Neuronal stem cell (in vitro differentiated cells): Measurements from ENCODE around the gene VPS8.

Experiments
- DNase-seq: peaks from one replicate; pipeline ENCODE4 v3.0.0-alpha.2; 2013; ENCODE audit warnings: low spot score
- H2AFZ ChIP-seq: one replicate; pipeline ENCODE4 v1.6.1; 2013; ENCODE audit warnings: mild to moderate bottlenecking, low read length, inconsistent platforms
- H2AK5ac ChIP-seq: 2 replicates; pipeline ENCODE4 v1.6.1; 2013; ENCODE audit warnings: low read depth, mild to moderate bottlenecking, inconsistent platforms, low read length, moderate library complexity, mixed read lengths
- H2BK120ac ChIP-seq: 2 replicates; pipeline ENCODE4 v1.6.1; 2013; ENCODE audit warnings: low read depth, mild to moderate bottlenecking, inconsistent platforms, low read length, moderate library complexity, mixed read lengths
- H2BK12ac ChIP-seq: one replicate; pipeline ENCODE4 v1.6.1; 2013; ENCODE audit warnings: low read length, inconsistent platforms
- H2BK15ac ChIP-seq: 2 replicates; pipeline ENCODE4 v1.6.1; 2013; ENCODE audit warnings: mild to moderate bottlenecking, low read length, inconsistent platforms, mixed read lengths
- H2BK5ac ChIP-seq: one replicate; pipeline ENCODE4 v1.6.1; 2013; ENCODE audit warnings: inconsistent platforms, mild to moderate bottlenecking, low read length, moderate library complexity
- H3K14ac ChIP-seq: one replicate; pipeline ENCODE4 v1.6.1; 2013; ENCODE audit warnings: low read length, inconsistent platforms
- H3K18ac ChIP-seq: 2 replicates; pipeline ENCODE4 v1.6.1; 2013; ENCODE audit warnings: low read length, inconsistent platforms
- H3K23ac ChIP-seq: 2 replicates; pipeline ENCODE4 v1.6.1; 2013; ENCODE audit warnings: low read depth, mild to moderate bottlenecking, mixed read lengths, low read length, inconsistent platforms; ENCODE audit not compliant: poor library complexity
- H3K27ac ChIP-seq: replicated peaks from 3 replicates; pipeline ENCODE4 v1.5.1; 2013; ENCODE audit warnings: low read length, inconsistent platforms
- H3K27me3 ChIP-seq, 3 experiments: 2 replicates each; pipeline ENCODE4 v1.6.1; 2013; ENCODE audit warnings: low read length in 3 of 3, mild to moderate bottlenecking in 2 of 3, inconsistent platforms in 1 of 3, low read depth in 1 of 3, mixed read lengths in 1 of 3, moderate library complexity in 1 of 3; ENCODE audit not compliant: control insufficient read depth in 3 of 3, insufficient read depth in 3 of 3
- H3K36me3 ChIP-seq, 2 donors: replicated peaks in 1 of 2; 2 replicates each; pipeline ENCODE4 v1.6.1; 2013; ENCODE audit warnings: low read length in 2 of 2; ENCODE audit not compliant: control insufficient read depth in 2 of 2, insufficient read depth in 2 of 2
- H3K4ac ChIP-seq: 2 replicates; pipeline ENCODE4 v1.6.1; 2013; ENCODE audit warnings: inconsistent platforms, mild to moderate bottlenecking, low read length, moderate library complexity
- H3K4me1 ChIP-seq, 2 donors: 1 replicate in 1 of 2; 2 replicates in 1 of 2; pipeline ENCODE4 v1.6.1; 2013; ENCODE audit warnings: low read length in 2 of 2, low read depth in 1 of 2; ENCODE audit not compliant: control insufficient read depth in 2 of 2, insufficient read depth in 1 of 2
- H3K4me2 ChIP-seq: one replicate; pipeline ENCODE4 v1.6.1; 2013; ENCODE audit warnings: mild to moderate bottlenecking, low read length, inconsistent platforms; ENCODE audit not compliant: insufficient read depth, poor library complexity, severe bottlenecking
- H3K4me3 ChIP-seq, 2 donors: 2 replicates each; pipeline ENCODE4 v1.5.1; 2013; ENCODE audit warnings: low read length in 2 of 2, mild to moderate bottlenecking in 2 of 2, inconsistent platforms in 1 of 2, moderate library complexity in 1 of 2
- H3K79me1 ChIP-seq: one replicate; pipeline ENCODE4 v1.6.1; 2013; ENCODE audit warnings: low read depth, mild to moderate bottlenecking, inconsistent platforms, low read length, moderate library complexity
- H3K9ac ChIP-seq: one replicate; pipeline ENCODE4 v1.6.1; 2013; ENCODE audit warnings: mild to moderate bottlenecking, low read depth, low read length, inconsistent platforms; ENCODE audit not compliant: poor library complexity
- H3K9me3 ChIP-seq, 2 donors: replicated peaks in 1 of 2; 2 replicates each; pipeline versions ENCODE3 to v1.6.1; 2013; ENCODE audit warnings: low read length in 2 of 2, mild to moderate bottlenecking in 2 of 2, inconsistent platforms in 1 of 2, low read depth in 1 of 2, mixed read lengths in 1 of 2, moderate library complexity in 1 of 2; ENCODE audit not compliant: control insufficient read depth in 2 of 2, insufficient read depth in 1 of 2
- H4K8ac ChIP-seq: one replicate; pipeline ENCODE4 v1.6.1; 2013; ENCODE audit warnings: low read depth, mild to moderate bottlenecking, inconsistent platforms, low read length, moderate library complexity
- H4K91ac ChIP-seq: one replicate; pipeline ENCODE4 v1.6.1; 2013; ENCODE audit warnings: low read length, low read depth, mild to moderate bottlenecking, inconsistent platforms; ENCODE audit not compliant: poor library complexity
- WGBS, 2 donors: extraction: QIAGEN DNeasy Blood & Tissue Kit; methylation state at CpG; one replicate each; pipeline ENCODE4 v1.1.7; 2013; ENCODE audit warnings: missing lambda C conversion rate in 2 of 2, mixed read lengths in 1 of 2; ENCODE audit not compliant: insufficient read length in 2 of 2, insufficient replicate concordance in 1 of 2; ENCODE audit errors: extremely low coverage in 2 of 2; 5-methylcytosine and 5-hydroxymethylcytosine counted together

The VPS8 gene

DNA sequence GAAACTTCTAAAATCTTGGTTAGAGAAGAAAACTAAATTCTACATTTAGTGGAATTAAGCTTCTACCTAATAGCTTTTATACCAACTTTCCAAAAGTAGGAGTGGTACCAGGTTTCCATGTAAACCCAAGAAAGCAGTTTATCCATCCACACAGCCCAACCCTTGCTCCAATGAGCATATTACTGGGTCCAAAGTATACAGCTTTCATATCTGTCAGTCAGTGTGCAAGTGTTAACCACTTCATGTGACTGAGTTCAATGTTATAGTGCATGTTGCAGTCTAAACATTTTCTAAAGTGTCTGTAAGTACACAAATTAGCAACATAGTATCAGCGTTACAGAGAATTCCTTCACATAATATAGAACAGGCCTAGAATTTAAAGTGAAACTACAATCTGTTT is 267.7 kb downstream of the VPS8 start:
- Histone ChIP-seq H4K8ac (no peak overlapping the region), H3K79me1 (no peaks in the 10 kb centered on the region), H4K91ac (no peak overlapping the region), H2AFZ (no peak overlapping the region), H3K9ac (no peak overlapping the region), H2BK120ac (no peak overlapping the region), H3K4ac (no peak overlapping the region), H3K14ac (no peak overlapping the region), H2BK12ac (no peak overlapping the region), H3K4me2 (no peak overlapping the region), H3K4me1 (no peaks in the 10 kb centered on the region), H3K36me3 (peaks cover 0 to 13% of the 10 kb centered on the region in 2 donors), H3K27ac (no peak overlapping the region), H2BK15ac (no peak overlapping the region), H2BK5ac (no peak overlapping the region), H3K9me3 (no peaks in the 10 kb centered on the region), H3K4me3 (no peak overlapping the region), H3K18ac (no peak overlapping the region), H3K27me3 (no peaks in the 10 kb centered on the region), H2AK5ac (no peak overlapping the region), H3K23ac (no peak overlapping the region)
- no peak for DNase-seq
- WGBS, 2 donors, result no CpG with 5 or more reads among the region's 1 CpG

DNA sequence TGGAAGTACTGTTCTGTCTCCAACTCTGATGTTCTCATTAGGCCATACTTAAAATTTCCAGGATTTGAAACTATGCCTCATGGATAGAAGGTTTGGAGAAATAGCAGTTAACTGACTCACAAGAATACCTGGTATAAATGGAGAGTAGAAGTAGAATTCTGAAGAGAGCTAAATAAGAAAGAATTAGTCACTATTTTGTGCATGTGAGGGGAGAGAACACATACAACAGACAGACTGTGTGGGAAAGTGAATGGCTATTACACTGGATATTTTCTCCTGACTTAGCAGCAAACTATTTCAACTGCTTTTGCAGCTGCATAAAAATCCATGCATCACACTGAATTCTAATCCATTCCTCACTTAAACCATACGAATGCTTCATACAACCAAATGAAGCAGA is 269.6 kb downstream of the VPS8 start:
- Histone ChIP-seq H2AFZ (no peak overlapping the region), H3K79me1 (no peaks in the 10 kb centered on the region), H3K4ac (no peak overlapping the region), H3K4me3 (no peak overlapping the region), H3K27ac (no peak overlapping the region), H3K18ac (no peak overlapping the region), H2AK5ac (no peak overlapping the region), H3K23ac (no peak overlapping the region), H2BK15ac (no peak overlapping the region), H3K9ac (no peak overlapping the region), H4K8ac (no peak overlapping the region), H3K4me2 (no peak overlapping the region), H3K9me3 (no peaks in the 10 kb centered on the region), H2BK120ac (no peak overlapping the region), H3K36me3 (peaks cover 0 to 13% of the 10 kb centered on the region in 2 donors), H3K4me1 (no peaks in the 10 kb centered on the region), H3K27me3 (no peaks in the 10 kb centered on the region), H2BK5ac (no peak overlapping the region), H3K14ac (no peak overlapping the region), H2BK12ac (no peak overlapping the region), H4K91ac (no peak overlapping the region)
- no peak for DNase-seq
- no CpG with 5 or more reads among the region's 1 CpG for WGBS, 2 donors

DNA sequence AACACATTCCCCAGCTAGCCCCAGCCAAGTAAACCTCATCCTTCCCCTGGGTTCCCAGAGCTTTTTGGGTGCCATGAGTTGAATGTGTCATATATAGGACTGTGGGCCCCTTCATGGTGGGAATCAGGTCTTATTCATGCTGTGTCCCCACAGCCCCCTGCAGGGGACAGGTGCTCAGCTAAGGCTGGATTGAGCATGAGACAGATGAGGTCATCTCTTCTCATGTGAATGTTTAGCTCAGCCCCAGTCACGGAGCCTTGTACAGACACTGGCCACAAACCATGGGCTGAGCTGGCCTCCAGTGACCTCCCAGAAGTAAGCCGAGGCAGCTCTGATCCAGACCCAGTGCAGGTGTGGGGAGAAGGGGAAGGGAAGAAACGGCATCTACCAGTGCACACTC is 270.2 kb downstream of the VPS8 start:
- Histone ChIP-seq H3K79me1 (no peaks in the 10 kb centered on the region), H2BK12ac (no peak overlapping the region), H3K14ac (no peak overlapping the region), H3K9me3 (no peaks in the 10 kb centered on the region), H3K4ac (no peak overlapping the region), H3K4me1 (no peaks in the 10 kb centered on the region), H2AK5ac (no peak overlapping the region), H3K9ac (no peak overlapping the region), H2AFZ (no peak overlapping the region), H4K8ac (no peak overlapping the region), H4K91ac (no peak overlapping the region), H3K36me3 (peaks cover 0 to 13% of the 10 kb centered on the region in 2 donors), H3K23ac (no peak overlapping the region), H3K27ac (no peak overlapping the region), H3K4me2 (no peak overlapping the region), H3K4me3 (peak overlapping the region in 1 of 2 donors; percentile 63), H2BK5ac (no peak overlapping the region), H3K18ac (no peak overlapping the region), H2BK15ac (no peak overlapping the region), H3K27me3 (no peaks in the 10 kb centered on the region), H2BK120ac (no peak overlapping the region)
- DNase-seq, result no peak
- WGBS, 2 donors, result no CpG with 5 or more reads among the region's 3 CpGs

DNA sequence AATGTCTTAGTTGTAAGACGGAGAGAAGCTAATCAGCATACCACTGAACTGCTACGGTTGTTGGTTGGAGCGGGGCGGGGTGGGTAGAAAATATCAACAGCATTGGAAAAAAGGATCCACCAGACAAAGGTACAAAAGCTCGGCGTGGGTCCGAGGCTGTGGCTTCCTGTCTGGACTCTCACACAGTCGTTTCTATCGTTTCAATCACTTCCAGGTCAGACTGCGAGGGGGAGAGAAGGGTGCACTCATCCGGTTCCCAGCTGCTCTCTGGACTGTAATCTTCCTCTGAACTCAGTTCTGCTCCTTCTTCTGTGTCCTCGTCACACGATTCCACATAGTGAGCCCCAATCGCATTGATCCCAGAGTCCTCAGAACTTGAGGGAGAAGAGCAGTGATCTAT is 270.9 kb downstream of the VPS8 start:
- no peak overlapping the region for H4K91ac ChIP-seq

More for the DNA sequence above, 270.9 kb downstream of the VPS8 start:
- Histone ChIP-seq H2AFZ (peak overlapping the region; percentile 32), H3K4ac (no peak overlapping the region), H2BK15ac (no peak overlapping the region), H3K14ac (no peak overlapping the region), H2AK5ac (no peak overlapping the region), H3K23ac (no peak overlapping the region), H3K9ac (no peak overlapping the region), H3K36me3 (peaks cover 0 to 13% of the 10 kb centered on the region in 2 donors), H3K18ac (no peak overlapping the region), H3K4me1 (no peaks in the 10 kb centered on the region), H2BK120ac (no peak overlapping the region), H3K27ac (no peak overlapping the region), H3K27me3 (no peaks in the 10 kb centered on the region), H4K8ac (no peak overlapping the region), H3K9me3 (no peaks in the 10 kb centered on the region), H2BK5ac (no peak overlapping the region), H3K4me3 (no peak overlapping the region), H3K79me1 (no peaks in the 10 kb centered on the region), H3K4me2 (no peak overlapping the region), H2BK12ac (no peak overlapping the region)
- no peak for DNase-seq
- WGBS, 2 donors, result no CpG with 5 or more reads among the region's 14 CpGs
